PFSK-1 (cell line): Measurements from ENCODE around the gene LCE4A. TPM values are rescaled to one million over a fixed set of nuclear protein-coding genes. Genes with fewer than 3 reads are reported as not detected.

ENCODE experiments used
- FOXP2 ChIP-seq: optimal IDR thresholded peaks from 2 replicates; pipeline ENCODE3; 2011; ENCODE audit warnings: borderline replicate concordance, control low read depth, inconsistent platforms; ENCODE audit not compliant: insufficient read depth; ENCODE audit errors: extremely low read length, extremely low read depth
- POLR2AphosphoS5 ChIP-seq: IDR thresholded peaks from 2 replicates; pipeline ENCODE4 v1.6.1; 2012; ENCODE audit warnings: low read depth, mild to moderate bottlenecking, control low read depth, low read length, moderate library complexity
- SIN3A ChIP-seq: IDR thresholded peaks from 2 replicates; pipeline ENCODE4 v1.6.1; 2012; ENCODE audit warnings: mild to moderate bottlenecking, low read length, moderate library complexity, borderline replicate concordance; ENCODE audit not compliant: insufficient read depth
- TAF1 ChIP-seq: IDR thresholded peaks from 2 replicates; pipeline ENCODE4 v1.6.1; 2012; ENCODE audit warnings: low read length, control low read depth, borderline replicate concordance; ENCODE audit not compliant: insufficient read depth
- polyA plus RNA-seq: library from polyadenylated mRNA; unstranded; fragments of >200 nt; gene quantifications from one replicate; pipeline ENCODE4 v1.2.1, GENCODE V29; 2012; ENCODE audit warnings: low read depth, missing spikeins; ENCODE audit not compliant: insufficient read length
- TF ChIP-seq, protein P1 (sequence below), 2 experiments: IDR thresholded peaks; 2 replicates each; pipeline versions ENCODE4 v1.6.1 to v1.8.0; 2011 to 2012; ENCODE audit warnings: low read depth in 2 of 2, low read length in 2 of 2, control low read depth in 1 of 2, inconsistent platforms in 1 of 2, mild to moderate bottlenecking in 1 of 2, moderate library complexity in 1 of 2; ENCODE audit not compliant: insufficient read depth in 1 of 2

Gene LCE4A, protein sequence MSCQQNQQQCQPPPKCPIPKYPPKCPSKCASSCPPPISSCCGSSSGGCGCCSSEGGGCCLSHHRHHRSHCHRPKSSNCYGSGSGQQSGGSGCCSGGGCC
- polyA plus RNA-seq = not detected

DNA sequence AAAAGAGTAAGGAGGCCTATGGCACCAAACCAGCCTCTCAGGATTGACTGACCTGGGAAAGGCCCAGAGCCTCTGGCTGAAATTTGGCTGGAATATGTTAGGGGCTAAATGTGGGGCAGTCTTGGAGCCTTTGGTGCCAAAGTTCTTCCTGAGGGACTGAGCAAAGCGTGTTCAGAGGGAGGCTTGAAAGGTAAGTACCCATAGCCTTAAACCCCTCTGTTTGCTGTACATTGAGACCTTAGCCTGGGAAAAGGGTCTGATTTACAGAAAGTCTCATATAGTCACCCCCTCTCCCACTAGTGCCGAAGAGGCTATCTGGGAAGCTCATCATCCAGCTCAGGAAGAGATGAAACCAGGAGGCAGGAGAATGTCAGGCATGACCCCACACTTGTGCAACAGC lies at the start of gene LCE4A:
Gene LCE4A (plus strand): TSS at position 301 of the 400 bp plus-strand sequence. CDS start 916 bp downstream, outside the sequence.
- TF ChIP-seq, protein P1, sequence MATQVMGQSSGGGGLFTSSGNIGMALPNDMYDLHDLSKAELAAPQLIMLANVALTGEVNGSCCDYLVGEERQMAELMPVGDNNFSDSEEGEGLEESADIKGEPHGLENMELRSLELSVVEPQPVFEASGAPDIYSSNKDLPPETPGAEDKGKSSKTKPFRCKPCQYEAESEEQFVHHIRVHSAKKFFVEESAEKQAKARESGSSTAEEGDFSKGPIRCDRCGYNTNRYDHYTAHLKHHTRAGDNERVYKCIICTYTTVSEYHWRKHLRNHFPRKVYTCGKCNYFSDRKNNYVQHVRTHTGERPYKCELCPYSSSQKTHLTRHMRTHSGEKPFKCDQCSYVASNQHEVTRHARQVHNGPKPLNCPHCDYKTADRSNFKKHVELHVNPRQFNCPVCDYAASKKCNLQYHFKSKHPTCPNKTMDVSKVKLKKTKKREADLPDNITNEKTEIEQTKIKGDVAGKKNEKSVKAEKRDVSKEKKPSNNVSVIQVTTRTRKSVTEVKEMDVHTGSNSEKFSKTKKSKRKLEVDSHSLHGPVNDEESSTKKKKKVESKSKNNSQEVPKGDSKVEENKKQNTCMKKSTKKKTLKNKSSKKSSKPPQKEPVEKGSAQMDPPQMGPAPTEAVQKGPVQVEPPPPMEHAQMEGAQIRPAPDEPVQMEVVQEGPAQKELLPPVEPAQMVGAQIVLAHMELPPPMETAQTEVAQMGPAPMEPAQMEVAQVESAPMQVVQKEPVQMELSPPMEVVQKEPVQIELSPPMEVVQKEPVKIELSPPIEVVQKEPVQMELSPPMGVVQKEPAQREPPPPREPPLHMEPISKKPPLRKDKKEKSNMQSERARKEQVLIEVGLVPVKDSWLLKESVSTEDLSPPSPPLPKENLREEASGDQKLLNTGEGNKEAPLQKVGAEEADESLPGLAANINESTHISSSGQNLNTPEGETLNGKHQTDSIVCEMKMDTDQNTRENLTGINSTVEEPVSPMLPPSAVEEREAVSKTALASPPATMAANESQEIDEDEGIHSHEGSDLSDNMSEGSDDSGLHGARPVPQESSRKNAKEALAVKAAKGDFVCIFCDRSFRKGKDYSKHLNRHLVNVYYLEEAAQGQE (IDR thresholded peaks at IDR 0.05; ENCODE audit: insufficient read depth in 1 of 2, low read depth in 2 of 2, low read length in 2 of 2) = no peak
- TF ChIP-seq TAF1 = no peak
- no peak for TF ChIP-seq POLR2AphosphoS5
- no peak for TF ChIP-seq FOXP2
- TF ChIP-seq SIN3A = no peak

DNA sequence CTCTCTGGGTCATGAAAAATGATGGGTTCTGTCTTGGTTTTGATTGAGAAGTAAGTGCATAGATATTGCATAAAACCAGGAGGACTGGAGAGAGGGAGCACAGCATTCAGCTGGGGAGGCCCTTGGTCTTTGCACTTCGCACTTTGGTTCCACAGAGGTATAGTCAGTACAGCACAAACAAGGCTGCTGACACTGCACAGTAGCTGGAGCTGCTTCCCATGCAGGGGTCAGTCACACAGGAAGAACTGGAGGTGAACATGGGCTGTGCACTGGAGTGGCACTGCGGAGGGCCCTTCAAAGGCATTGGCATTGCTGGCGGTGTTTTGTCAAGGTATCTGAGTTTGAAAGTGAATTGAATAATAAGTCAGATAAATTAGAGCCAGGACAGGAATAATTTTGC lies 49.3 kb upstream of the LCE4A start:
- no peak for TF ChIP-seq FOXP2
- TF ChIP-seq TAF1 = no peak
- no peak for TF ChIP-seq POLR2AphosphoS5
- TF ChIP-seq, protein P1 (IDR thresholded peaks at IDR 0.05; ENCODE audit: insufficient read depth in 1 of 2, low read depth in 2 of 2, low read length in 2 of 2) = no peak
- no peak for TF ChIP-seq SIN3A

DNA sequence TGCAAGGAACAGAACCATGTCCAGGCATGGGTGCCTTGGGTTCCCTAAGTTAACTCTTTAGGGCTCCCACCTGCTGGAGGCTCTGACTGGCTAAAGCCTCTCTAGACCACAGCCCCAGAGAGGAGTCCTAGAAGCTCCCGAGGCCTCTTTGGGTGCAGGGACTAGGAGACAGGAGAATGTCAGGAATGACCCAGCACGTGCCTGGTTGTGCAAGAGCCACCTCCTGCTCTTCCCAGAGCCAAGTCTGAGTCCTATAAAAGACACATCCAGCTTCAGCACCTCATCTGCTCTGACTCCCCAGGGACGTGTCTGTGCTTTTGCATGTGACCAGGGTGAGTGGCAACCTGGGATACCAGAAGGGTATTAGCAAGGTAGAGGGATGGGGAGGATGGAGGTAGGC lies 44.9 kb upstream of the LCE4A start, which contains the start of gene LCE2D:
Gene LCE2D (plus strand): TSS at position 283 of the 400 bp plus-strand sequence. CDS start 726 bp downstream, outside the sequence.
- no peak for TF ChIP-seq FOXP2
- TF ChIP-seq SIN3A = no peak
- TF ChIP-seq TAF1 = no peak
- TF ChIP-seq, protein P1 (IDR thresholded peaks at IDR 0.05; ENCODE audit: insufficient read depth in 1 of 2, low read depth in 2 of 2, low read length in 2 of 2) = no peak
- no peak for TF ChIP-seq POLR2AphosphoS5

DNA sequence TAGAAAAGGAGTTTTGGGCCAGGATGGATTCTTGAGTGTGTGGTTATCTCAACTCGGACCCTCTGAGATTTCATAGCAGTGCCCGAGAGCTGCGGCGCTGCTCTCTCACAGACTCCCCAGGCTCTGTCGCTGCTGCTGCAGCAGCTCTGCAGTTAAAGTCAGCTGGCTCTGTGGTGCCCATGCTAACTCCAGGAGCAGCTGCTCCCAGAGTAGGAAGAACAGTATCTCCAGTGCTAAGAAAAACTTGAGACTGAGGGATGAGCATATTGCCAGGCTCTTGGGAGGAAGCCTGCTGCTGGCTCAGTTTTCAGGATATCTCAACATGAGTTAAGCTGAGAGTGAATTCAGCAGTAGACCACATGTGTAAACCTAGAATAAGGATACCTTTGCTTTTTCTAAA lies 40.3 kb upstream of the LCE4A start:
- no peak for TF ChIP-seq POLR2AphosphoS5
- no peak for TF ChIP-seq FOXP2
- TF ChIP-seq, protein P1 (IDR thresholded peaks at IDR 0.05; ENCODE audit: insufficient read depth in 1 of 2, low read depth in 2 of 2, low read length in 2 of 2) = no peak
- TF ChIP-seq TAF1 = no peak
- TF ChIP-seq SIN3A = no peak

DNA sequence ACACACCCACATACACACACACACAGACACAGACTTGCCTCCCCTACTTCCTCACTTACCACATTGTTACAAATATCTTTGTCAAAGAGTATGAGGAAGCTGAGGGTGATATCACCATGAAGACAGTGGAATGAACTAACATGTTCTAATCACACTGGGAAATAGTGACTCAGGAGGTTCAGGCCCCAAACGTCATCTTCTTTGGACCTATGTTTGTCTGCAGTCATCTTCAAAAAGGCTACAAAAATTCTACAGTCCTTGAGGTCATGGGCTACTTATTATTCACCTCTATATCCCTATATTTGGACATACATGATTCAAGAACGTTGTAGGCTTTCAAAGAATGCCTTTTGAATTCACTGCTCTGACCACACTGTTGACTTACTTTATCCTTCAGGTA lies 34.9 kb upstream of the LCE4A start:
- no peak for TF ChIP-seq FOXP2
- TF ChIP-seq SIN3A = no peak
- no peak for TF ChIP-seq TAF1
- no peak for TF ChIP-seq POLR2AphosphoS5
- TF ChIP-seq, protein P1 (IDR thresholded peaks at IDR 0.05; ENCODE audit: insufficient read depth in 1 of 2, low read depth in 2 of 2, low read length in 2 of 2) = no peak
